HepG2 (cell line): ENCODE results near the gene CEBPA. TPM values are rescaled to one million over a fixed set of nuclear protein-coding genes. Genes with fewer than 3 reads are reported as not detected.

Experiments
- ATF2 ChIP-seq: sonication (generic); formaldehyde crosslinking; IDR thresholded peaks from 2 replicates; pipeline ENCODE4 v1.4.0; 2020; ENCODE audit warnings: missing genetic modification reagents
- GMEB2 ChIP-seq: IDR thresholded peaks from 2 replicates; pipeline ENCODE4 v1.6.1; 2016; ENCODE audit warnings: missing biosample characterization, missing genetic modification reagents, low read depth
- NR2F2 ChIP-seq: IDR thresholded peaks from 2 replicates; pipeline ENCODE4 v1.6.1; 2012; ENCODE audit warnings: low read depth, inconsistent platforms, borderline replicate concordance
- RARA ChIP-seq: IDR thresholded peaks from 2 replicates; pipeline ENCODE4 v1.6.1; 2016; ENCODE audit warnings: missing genetic modification reagents, missing compliant biosample characterization
- RFX5 ChIP-seq: IDR thresholded peaks from 2 replicates; pipeline ENCODE4 v1.6.1; 2011; ENCODE audit warnings: low read depth, low read length, improper control_type of control experiment
- RXRA ChIP-seq: sonication (generic); formaldehyde crosslinking; IDR thresholded peaks from 2 replicates; pipeline ENCODE4 v1.5.1; 2020; ENCODE audit warnings: missing genetic modification reagents
- ZFX ChIP-seq: sonication (generic); formaldehyde crosslinking; IDR thresholded peaks from 2 replicates; pipeline ENCODE4 v1.4.0; 2020; ENCODE audit warnings: mild to moderate bottlenecking, low read depth, missing genetic modification reagents, moderate library complexity
- ZNF281 ChIP-seq: sonication (generic); formaldehyde crosslinking; IDR thresholded peaks from 2 replicates; pipeline ENCODE4 v1.4.0; 2020; ENCODE audit warnings: missing genetic modification reagents, borderline replicate concordance
- ZNF407 ChIP-seq: sonication (generic); formaldehyde crosslinking; IDR thresholded peaks from one replicate; pipeline ENCODE4 v1.5.1; 2020; ENCODE audit warnings: mild to moderate bottlenecking, missing genetic modification reagents; ENCODE audit errors: not compliant biosample characterization
- ZNF432 ChIP-seq: sonication (generic); formaldehyde crosslinking; IDR thresholded peaks from 2 replicates; pipeline ENCODE4 v1.5.0; 2020; ENCODE audit warnings: missing genetic modification reagents, mild to moderate bottlenecking, borderline replicate concordance
- ZNF576 ChIP-seq: sonication (generic); formaldehyde crosslinking; IDR thresholded peaks from 2 replicates; pipeline ENCODE4 v1.4.0; 2020; ENCODE audit warnings: mild to moderate bottlenecking, missing genetic modification reagents
- ZNF777 ChIP-seq: sonication (generic); formaldehyde crosslinking; IDR thresholded peaks from 2 replicates; pipeline ENCODE4 v1.4.0; 2020; ENCODE audit warnings: missing genetic modification reagents
- polyA plus RNA-seq, 8 experiments: library from polyadenylated mRNA; depleted of rRNA in 3 of 8; stranded (reverse) in 7 of 8; unstranded in 1 of 8; fragments of >200 nt; fragmentation: Illumina TruSeq in 4 of 8; extraction: Trizol in 4 of 8; gene quantifications; 2 replicates each; pipeline versions ENCODE4 v1.2.1 to v1.2.3, GENCODE V29; 2011 to 2016; ENCODE audit warnings: low read depth in 4 of 8, missing spikeins in 1 of 8, mixed read lengths in 1 of 8; ENCODE audit not compliant: insufficient read depth in 1 of 8
- total RNA-seq, 5 experiments: library from RNA; depleted of rRNA; stranded (reverse); fragments of >200 nt; fragmentation: Illumina TruSeq; extraction: Trizol; gene quantifications; 2 replicates each; pipeline ENCODE4 v1.2.3, GENCODE V29; 2016; ENCODE audit warnings: low read depth in 1 of 5

The CEBPA gene
- total and polyA plus RNA-seq, 2 of the 13 experiments (the other 11 are each of a cell fraction or from before 2014, with no cell fraction given), result 24.8 to 103 TPM

- TF ChIP-seq ZNF407 (CRISPR knock-in tag), result no peak
- TF ChIP-seq ZFX (CRISPR knock-in tag), result peak; percentile 83
- no peak for TF ChIP-seq GMEB2 (CRISPR knock-in tag)
- TF ChIP-seq ZNF576, result no peak
- TF ChIP-seq NR2F2, result peak; percentile 7; the same call in 1 of the 2 replicates
- TF ChIP-seq RXRA (CRISPR knock-in tag), result peak; percentile 63; the same call in 1 of the 2 replicates
- TF ChIP-seq ZNF281, result no peak
- 0 out of 2 replicates have a peak, but pooled peaks have one; percentile 16 for TF ChIP-seq ZNF777 (CRISPR knock-in tag)
- TF ChIP-seq ZNF432 (CRISPR knock-in tag), result no peak
- peak; percentile 55 for TF ChIP-seq RARA (CRISPR knock-in tag)
- no peak for TF ChIP-seq RFX5
- TF ChIP-seq ATF2 (CRISPR knock-in tag), result peak; percentile 47; the same call in 1 of the 2 replicates
Measured at GRCh38 chr19:33279430-33280350, 22.6 kb downstream of the CEBPA start (continued).
